Activated naive CD4-positive, alpha-beta T cell treated with anti-CD3 and anti-CD28 coated beads, Interleukin-2, amount 50 U/mL, for 24 hours (primary cell): ENCODE data around the gene NAALADL2.

ENCODE experiments used
- H3K27ac Mint-ChIP-seq: one replicate; pipeline ENCODE4 v1.8.0; 2021; ENCODE audit warnings: mild to moderate bottlenecking, mixed read lengths
- H3K27me3 Mint-ChIP-seq: one replicate; pipeline ENCODE4 v1.8.0; 2021; ENCODE audit warnings: mixed read lengths
- H3K36me3 Mint-ChIP-seq: one replicate; pipeline ENCODE4 v1.8.0; 2021; ENCODE audit warnings: mixed read lengths
- H3K4me1 Mint-ChIP-seq: one replicate; pipeline ENCODE4 v1.8.0; 2021; ENCODE audit warnings: mixed read lengths
- H3K4me3 Mint-ChIP-seq: one replicate; pipeline ENCODE4 v1.8.0; 2021; ENCODE audit warnings: mild to moderate bottlenecking, mixed read lengths
- H3K9me3 Mint-ChIP-seq: one replicate; pipeline ENCODE4 v1.8.0; 2021; ENCODE audit warnings: mixed read lengths

NAALADL2 gene

GRCh38 chr3:175208326-175208725 lies 349.2 kb downstream of the NAALADL2 start:
- Mint-ChIP-seq H3K27me3 (no peaks in the 10 kb centered on the region), H3K4me1 (no peaks in the 10 kb centered on the region), H3K36me3 (no peaks in the 10 kb centered on the region), H3K9me3 (peaks cover 7% of the 10 kb centered on the region), H3K27ac (no peak overlapping the region), H3K4me3 (no peak overlapping the region)

- Mint-ChIP-seq H3K27ac (no peak overlapping the region), H3K4me1 (no peaks in the 10 kb centered on the region), H3K9me3 (peaks cover 4% of the 10 kb centered on the region)
Observed at GRCh38 chr3:175211466-175211865, 352.3 kb downstream of the NAALADL2 start.

GRCh38 chr3:175212896-175213295 lies 353.8 kb downstream of the NAALADL2 start:
- Mint-ChIP-seq H3K4me1 (no peaks in the 10 kb centered on the region), H3K36me3 (no peaks in the 10 kb centered on the region), H3K27ac (no peak overlapping the region), H3K9me3 (peaks cover 4% of the 10 kb centered on the region), H3K27me3 (no peaks in the 10 kb centered on the region), H3K4me3 (no peak overlapping the region)

More at GRCh38 chr3:175211466-175211865, 352.3 kb downstream of the NAALADL2 start:
- H3K4me3 Mint-ChIP-seq, result no peak overlapping the region
- H3K36me3 Mint-ChIP-seq, result no peaks in the 10 kb centered on the region
- no peaks in the 10 kb centered on the region for H3K27me3 Mint-ChIP-seq

- Mint-ChIP-seq H3K27ac (no peak overlapping the region), H3K27me3 (no peaks in the 10 kb centered on the region), H3K36me3 (no peaks in the 10 kb centered on the region), H3K4me3 (no peak overlapping the region), H3K4me1 (no peaks in the 10 kb centered on the region), H3K9me3 (peaks cover 4% of the 10 kb centered on the region)
Observed at GRCh38 chr3:175214216-175214615, 355.1 kb downstream of the NAALADL2 start.

- H3K4me1 Mint-ChIP-seq, result no peaks in the 10 kb centered on the region
- H3K27ac Mint-ChIP-seq, result no peak overlapping the region
- no peaks in the 10 kb centered on the region for H3K27me3 Mint-ChIP-seq
- H3K36me3 Mint-ChIP-seq, result no peaks in the 10 kb centered on the region
- peaks cover 4% of the 10 kb centered on the region for H3K9me3 Mint-ChIP-seq
- no peak overlapping the region for H3K4me3 Mint-ChIP-seq
Observed at GRCh38 chr3:175215833-175216232, 356.7 kb downstream of the NAALADL2 start.

- Mint-ChIP-seq H3K36me3 (no peaks in the 10 kb centered on the region), H3K9me3 (no peaks in the 10 kb centered on the region), H3K27me3 (no peaks in the 10 kb centered on the region), H3K4me1 (no peaks in the 10 kb centered on the region), H3K27ac (no peak overlapping the region), H3K4me3 (no peak overlapping the region)
Observed at GRCh38 chr3:175222356-175222755, 363.2 kb downstream of the NAALADL2 start.

- no peaks in the 10 kb centered on the region for H3K9me3 Mint-ChIP-seq
Observed at GRCh38 chr3:175224051-175224450, 364.9 kb downstream of the NAALADL2 start.

GRCh38 chr3:175226444-175226843 lies 367.3 kb downstream of the NAALADL2 start:
- H3K36me3 Mint-ChIP-seq, result no peaks in the 10 kb centered on the region
- H3K4me3 Mint-ChIP-seq, result no peak overlapping the region
- H3K4me1 Mint-ChIP-seq, result no peaks in the 10 kb centered on the region
- H3K9me3 Mint-ChIP-seq, result no peaks in the 10 kb centered on the region
- no peaks in the 10 kb centered on the region for H3K27me3 Mint-ChIP-seq
- no peak overlapping the region for H3K27ac Mint-ChIP-seq

More at GRCh38 chr3:175224051-175224450, 364.9 kb downstream of the NAALADL2 start:
- H3K36me3 Mint-ChIP-seq, result no peaks in the 10 kb centered on the region
- no peaks in the 10 kb centered on the region for H3K27me3 Mint-ChIP-seq
- H3K27ac Mint-ChIP-seq, result no peak overlapping the region
- H3K4me1 Mint-ChIP-seq, result no peaks in the 10 kb centered on the region
- no peak overlapping the region for H3K4me3 Mint-ChIP-seq

- no peaks in the 10 kb centered on the region for H3K27me3 Mint-ChIP-seq
- H3K36me3 Mint-ChIP-seq, result no peaks in the 10 kb centered on the region
- H3K9me3 Mint-ChIP-seq, result no peaks in the 10 kb centered on the region
- no peak overlapping the region for H3K4me3 Mint-ChIP-seq
- H3K27ac Mint-ChIP-seq, result no peak overlapping the region
- H3K4me1 Mint-ChIP-seq, result no peaks in the 10 kb centered on the region
Observed at GRCh38 chr3:175227126-175227525, 368.0 kb downstream of the NAALADL2 start.

- Mint-ChIP-seq H3K9me3 (no peaks in the 10 kb centered on the region), H3K27ac (no peak overlapping the region), H3K36me3 (no peaks in the 10 kb centered on the region), H3K27me3 (no peaks in the 10 kb centered on the region), H3K4me1 (no peaks in the 10 kb centered on the region), H3K4me3 (no peak overlapping the region)
Observed at GRCh38 chr3:175233957-175234940, 375.1 kb downstream of the NAALADL2 start.

GRCh38 chr3:175238801-175239200 lies 379.7 kb downstream of the NAALADL2 start:
- H3K27ac Mint-ChIP-seq, result no peak overlapping the region
- no peaks in the 10 kb centered on the region for H3K9me3 Mint-ChIP-seq
- no peak overlapping the region for H3K4me3 Mint-ChIP-seq
- H3K27me3 Mint-ChIP-seq, result no peaks in the 10 kb centered on the region
- no peaks in the 10 kb centered on the region for H3K36me3 Mint-ChIP-seq
- no peaks in the 10 kb centered on the region for H3K4me1 Mint-ChIP-seq

- H3K4me3 Mint-ChIP-seq, result no peak overlapping the region
- no peaks in the 10 kb centered on the region for H3K4me1 Mint-ChIP-seq
- no peaks in the 10 kb centered on the region for H3K36me3 Mint-ChIP-seq
- H3K27ac Mint-ChIP-seq, result no peak overlapping the region
- no peaks in the 10 kb centered on the region for H3K27me3 Mint-ChIP-seq
- no peaks in the 10 kb centered on the region for H3K9me3 Mint-ChIP-seq
Observed at GRCh38 chr3:175240921-175241320, 381.8 kb downstream of the NAALADL2 start.

GRCh38 chr3:175242243-175242642 lies 383.1 kb downstream of the NAALADL2 start:
- Mint-ChIP-seq H3K4me1 (no peaks in the 10 kb centered on the region), H3K9me3 (no peaks in the 10 kb centered on the region), H3K4me3 (no peak overlapping the region), H3K27me3 (no peaks in the 10 kb centered on the region), H3K36me3 (no peaks in the 10 kb centered on the region), H3K27ac (no peak overlapping the region)

- Mint-ChIP-seq H3K4me1 (no peaks in the 10 kb centered on the region), H3K27ac (no peak overlapping the region), H3K4me3 (no peak overlapping the region), H3K9me3 (no peaks in the 10 kb centered on the region), H3K27me3 (no peaks in the 10 kb centered on the region), H3K36me3 (no peaks in the 10 kb centered on the region)
Observed at GRCh38 chr3:175246234-175246633, 387.1 kb downstream of the NAALADL2 start.

- H3K4me1 Mint-ChIP-seq, result no peaks in the 10 kb centered on the region
- no peaks in the 10 kb centered on the region for H3K9me3 Mint-ChIP-seq
- H3K36me3 Mint-ChIP-seq, result no peaks in the 10 kb centered on the region
- no peak overlapping the region for H3K4me3 Mint-ChIP-seq
- H3K27ac Mint-ChIP-seq, result no peak overlapping the region
- H3K27me3 Mint-ChIP-seq, result no peaks in the 10 kb centered on the region
Observed at GRCh38 chr3:175246766-175247165, 387.6 kb downstream of the NAALADL2 start.

- Mint-ChIP-seq H3K36me3 (no peaks in the 10 kb centered on the region), H3K9me3 (no peaks in the 10 kb centered on the region), H3K4me1 (no peaks in the 10 kb centered on the region), H3K27me3 (no peaks in the 10 kb centered on the region), H3K27ac (no peak overlapping the region), H3K4me3 (no peak overlapping the region)
Observed at GRCh38 chr3:175247629-175248028, 388.5 kb downstream of the NAALADL2 start.
